Measurements from ENCODE around the gene CPT1B. TPM values are rescaled to one million over a fixed set of nuclear protein-coding genes. Genes with fewer than 3 reads are reported as not detected.
A peak's percentile ranks its signal among the peaks of the same experiment; 100 is the strongest.
"Not testable (repeated sequence)": the region's sequence is repeated elsewhere in the genome, so short reads cannot be mapped to it uniquely, and the experiment has no call there.

Gene CPT1B
- total RNA-seq, 1 donor from 2014 or later, result 62.3 TPM

DNA sequence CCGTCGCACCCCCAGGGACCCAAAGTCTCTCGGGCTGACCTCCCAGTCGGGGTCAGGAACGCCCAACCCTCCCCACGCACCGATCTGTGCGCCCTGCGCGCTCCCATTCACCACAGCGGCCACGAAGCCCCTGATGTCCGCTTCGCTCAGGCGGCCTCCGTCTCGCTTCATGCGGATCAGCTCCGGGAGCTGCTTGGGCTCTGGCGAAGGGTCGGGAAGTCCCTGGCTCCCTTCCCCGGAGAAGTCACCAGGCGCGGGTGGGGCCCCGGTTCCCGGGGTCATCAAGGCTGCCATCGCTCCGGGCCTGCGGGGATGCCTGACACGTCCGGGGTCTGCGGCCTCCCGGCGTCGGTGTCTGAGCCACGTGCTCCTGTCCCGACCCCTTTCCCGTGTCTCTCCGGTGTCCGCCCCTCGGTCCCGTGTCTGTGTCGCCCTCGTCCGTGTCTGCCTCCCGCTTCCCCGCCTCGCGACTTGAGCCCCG lies 48.8 kb downstream of the CPT1B start:
- DNase-seq (ENCODE audit: low spot score), result no peak

DNA sequence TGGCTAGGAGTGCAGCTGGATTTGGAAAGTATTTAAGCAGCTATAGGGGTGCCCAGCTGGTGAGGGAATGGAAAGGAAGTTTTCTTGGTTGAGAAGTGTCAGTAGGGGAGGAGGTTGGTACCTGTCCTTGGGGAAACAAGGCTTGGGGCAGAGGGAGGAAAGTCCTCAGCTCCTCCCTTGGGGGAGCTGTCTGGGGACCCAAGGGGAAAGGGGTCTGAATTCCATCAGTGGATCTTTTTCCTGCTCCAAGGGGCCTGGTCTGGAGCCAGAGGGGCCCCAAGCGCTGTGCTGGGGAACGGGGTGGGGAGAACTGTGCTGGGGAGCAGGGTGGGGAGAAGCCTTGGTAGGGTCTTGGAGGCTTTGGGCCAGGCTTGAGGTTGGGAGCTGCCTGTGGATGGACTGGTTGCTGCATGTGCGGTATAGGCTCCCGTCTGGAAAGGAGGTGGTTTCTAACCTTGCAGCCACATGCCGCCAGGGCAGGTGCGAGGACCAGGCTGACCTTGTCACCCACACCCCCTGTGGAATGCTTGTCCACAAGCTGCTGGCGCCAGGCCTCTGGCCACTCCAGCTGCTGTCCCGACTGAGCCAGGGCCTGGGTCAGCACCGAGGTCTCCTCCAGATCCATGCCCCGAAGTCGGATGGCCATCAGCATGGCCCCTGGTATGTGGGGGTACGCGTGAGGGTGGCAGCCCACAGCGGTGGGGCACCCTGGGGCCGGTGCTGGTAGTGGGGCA lies 49.4 kb downstream of the CPT1B start:
- no peak for DNase-seq (ENCODE audit: low spot score)

GRCh38 chr22:50527921-50528681 lies 50.1 kb downstream of the CPT1B start:
- no peak for DNase-seq (ENCODE audit: low spot score)

- DNase-seq (ENCODE audit: low spot score), result no peak
These were observed 51.1 kb downstream of the CPT1B start for GRCh38 chr22:50526834-50527801.

DNA sequence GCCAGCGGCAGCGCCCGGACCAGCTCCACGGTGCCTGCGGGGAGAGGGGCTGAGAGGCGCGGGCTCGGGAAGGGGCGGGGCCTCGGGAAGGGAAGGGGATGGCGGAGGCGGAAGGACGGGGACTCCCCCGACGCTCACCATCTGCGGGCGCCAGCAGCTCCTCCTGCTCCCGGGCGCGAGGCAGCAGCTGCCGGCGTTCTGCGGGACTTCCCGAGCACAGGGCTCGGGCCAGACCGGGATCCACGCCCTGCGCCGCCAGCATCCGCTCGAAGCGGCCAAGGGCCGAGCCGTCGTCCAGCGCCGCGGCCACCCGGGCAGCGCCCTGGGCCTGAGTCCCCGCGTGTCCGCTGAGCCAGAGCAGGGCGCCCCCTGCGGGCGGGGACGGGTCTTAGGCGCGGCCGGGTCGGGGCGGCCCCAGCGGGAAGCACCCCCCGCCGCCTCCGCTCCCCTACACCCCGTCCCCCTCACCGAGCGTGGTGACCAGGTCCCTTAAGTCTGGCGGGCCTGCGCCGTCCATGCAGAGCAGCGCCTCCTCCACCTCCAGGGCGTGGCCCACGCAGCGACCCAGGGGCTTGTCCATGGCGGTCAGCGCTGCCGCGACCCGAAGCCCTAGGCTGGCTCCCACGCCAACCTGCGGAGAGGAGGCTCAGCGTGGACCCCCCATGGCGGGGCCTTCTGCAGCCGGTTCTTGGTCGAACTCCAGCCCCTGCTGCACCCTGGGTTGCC lies 52.0 kb downstream of the CPT1B start:
- DNase-seq (ENCODE audit: low spot score), result peak; percentile 88

- DNase-seq (ENCODE audit: low spot score), result no peak
These were observed 52.4 kb downstream of the CPT1B start for GRCh38 chr22:50525858-50526107.

- DNase-seq (ENCODE audit: low spot score), result peak; percentile 97
These were observed 52.9 kb downstream of the CPT1B start, which contains the start of gene SCO2 for GRCh38 chr22:50525104-50525857. Gene SCO2 (minus strand): TSS chr22:50525598. CDS start chr22:50524411, 1,187 bp downstream.

- no peak for DNase-seq (ENCODE audit: low spot score)
These were observed 53.5 kb downstream of the CPT1B start for GRCh38 chr22:50524676-50525103.

GRCh38 chr22:50523806-50524675 lies 54.2 kb downstream of the CPT1B start:
- DNase-seq (ENCODE audit: low spot score), result peak; percentile 54

DNA sequence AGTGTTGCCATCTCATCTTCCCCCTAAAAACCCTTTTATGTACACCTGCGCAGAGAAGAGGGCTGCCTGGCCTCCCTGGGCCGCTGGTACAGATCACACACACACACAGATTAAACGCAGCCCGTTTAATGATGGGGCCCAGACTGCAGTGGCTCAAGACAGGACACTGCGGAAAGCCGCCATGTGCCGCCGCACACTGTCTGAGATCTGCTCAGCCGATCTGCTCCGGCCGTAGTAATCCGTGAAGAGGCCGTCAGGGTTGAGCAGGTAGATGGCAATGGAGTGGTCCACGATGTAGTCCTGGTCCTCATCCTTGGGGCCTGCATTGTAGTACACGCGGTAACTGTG lies 54.8 kb downstream of the CPT1B start:
- no peak for DNase-seq (ENCODE audit: low spot score)

DNA sequence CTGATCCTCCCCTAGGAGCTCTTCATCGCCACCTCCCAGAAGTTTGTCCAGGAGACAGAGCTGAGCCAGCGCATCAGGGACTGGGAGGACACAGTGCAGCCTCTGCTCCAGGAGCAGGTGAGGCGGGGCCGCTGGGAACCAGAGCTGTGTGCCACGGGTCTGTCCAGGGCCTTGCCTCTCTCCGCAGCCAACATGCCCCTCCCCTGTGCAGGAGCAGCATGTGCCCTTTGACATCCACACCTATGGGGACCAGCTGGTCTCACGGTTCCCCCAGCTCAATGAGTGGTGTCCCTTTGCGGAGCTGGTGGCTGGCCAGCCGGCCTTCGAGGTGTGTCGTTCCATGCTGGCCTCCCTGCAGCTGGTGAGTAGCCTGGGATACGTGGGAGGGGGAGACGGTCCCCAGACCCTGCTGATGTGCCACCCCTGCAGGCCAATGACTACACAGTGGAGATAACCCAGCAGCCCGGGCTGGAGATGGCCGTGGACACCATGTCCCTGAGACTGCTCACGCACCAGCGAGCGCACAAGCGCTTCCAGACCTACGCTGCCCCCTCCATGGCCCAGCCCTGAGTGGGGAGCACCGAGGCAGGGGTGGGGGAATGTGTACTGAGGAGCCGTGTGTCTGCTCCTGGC lies 55.3 kb downstream of the CPT1B start:
- DNase-seq (ENCODE audit: low spot score), result no peak

DNA sequence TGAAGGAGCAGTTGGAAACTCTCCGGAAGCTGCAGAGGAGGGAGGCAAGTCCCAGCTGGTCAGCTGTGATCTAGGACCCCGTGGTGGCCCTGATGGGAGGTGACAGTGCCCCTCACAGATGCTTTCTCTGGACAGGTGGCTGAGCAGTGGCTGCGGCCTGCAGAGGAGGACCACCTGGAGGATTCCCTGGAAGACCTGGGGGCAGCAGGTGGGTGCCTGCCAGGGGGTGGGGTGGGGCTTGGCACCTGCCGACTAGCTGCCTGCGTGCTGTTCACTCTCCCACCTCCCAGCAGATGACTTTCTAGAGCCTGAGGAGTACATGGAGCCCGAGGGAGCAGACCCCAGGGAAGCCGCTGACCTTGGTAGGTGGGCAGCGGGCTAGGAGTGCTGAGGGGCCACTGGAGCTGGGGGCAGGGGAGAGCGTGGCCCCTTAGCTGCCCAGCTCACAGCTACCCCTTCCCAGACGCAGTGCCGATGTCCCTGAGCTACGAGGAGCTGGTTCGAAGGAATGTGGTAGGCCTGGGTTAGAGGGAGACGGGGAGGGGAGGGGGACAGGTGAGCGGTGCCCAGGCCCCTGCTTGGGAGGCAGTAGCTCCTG lies 55.9 kb downstream of the CPT1B start:
- DNase-seq (ENCODE audit: low spot score), result no peak

DNA sequence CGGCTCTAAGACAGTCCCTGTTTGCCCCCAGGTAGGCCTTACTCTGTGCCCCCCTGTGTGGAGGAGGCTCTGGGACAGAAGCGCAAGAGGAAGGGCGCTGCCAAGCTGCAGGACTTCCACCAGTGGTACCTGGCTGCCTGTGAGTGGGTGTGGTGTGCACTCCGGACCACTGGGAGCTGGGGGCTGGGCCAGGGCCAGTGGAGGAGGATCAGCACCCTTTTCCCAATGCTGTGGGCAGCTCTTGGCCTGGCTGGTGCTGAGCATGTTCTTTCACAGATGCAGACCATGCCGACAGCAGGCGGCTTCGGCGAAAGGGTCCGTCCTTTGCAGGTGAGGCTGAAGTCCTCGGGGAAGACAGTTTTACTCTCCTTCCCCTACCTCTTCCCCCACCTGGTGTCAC lies 56.5 kb downstream of the CPT1B start:
- DNase-seq (ENCODE audit: low spot score), result no peak

DNA sequence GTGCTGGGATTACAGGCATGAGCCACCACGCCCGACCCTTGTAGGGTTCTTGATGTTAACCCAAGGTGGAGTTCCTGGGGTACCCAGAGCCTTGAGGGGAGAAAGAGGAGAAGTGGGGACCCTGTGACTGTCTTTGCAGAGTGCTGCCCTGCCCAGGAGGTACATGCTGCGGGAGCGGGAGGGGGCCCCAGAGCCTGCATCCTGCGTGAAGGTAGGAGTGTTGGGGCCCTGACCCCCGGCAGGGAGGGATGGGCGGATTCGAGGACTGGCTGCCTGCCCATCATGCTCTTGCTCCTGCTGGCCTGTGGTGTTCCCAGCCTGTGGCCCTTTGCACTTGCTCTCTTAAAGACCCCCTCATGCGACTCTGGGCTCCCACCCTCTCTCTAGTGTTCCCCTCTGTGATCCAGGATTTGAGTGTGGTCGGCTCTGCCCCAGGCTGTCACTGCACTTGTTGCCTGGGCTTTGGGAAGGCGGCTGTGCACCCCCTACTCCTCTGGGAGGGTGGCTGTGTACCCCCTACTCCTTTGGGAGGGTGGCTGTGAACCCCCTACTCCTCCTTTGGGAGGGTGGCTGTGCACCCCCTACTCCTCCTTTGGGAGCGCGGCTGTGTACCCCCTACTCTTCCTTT lies 57.3 kb downstream of the CPT1B start:
- no peak for DNase-seq (ENCODE audit: low spot score)

DNA sequence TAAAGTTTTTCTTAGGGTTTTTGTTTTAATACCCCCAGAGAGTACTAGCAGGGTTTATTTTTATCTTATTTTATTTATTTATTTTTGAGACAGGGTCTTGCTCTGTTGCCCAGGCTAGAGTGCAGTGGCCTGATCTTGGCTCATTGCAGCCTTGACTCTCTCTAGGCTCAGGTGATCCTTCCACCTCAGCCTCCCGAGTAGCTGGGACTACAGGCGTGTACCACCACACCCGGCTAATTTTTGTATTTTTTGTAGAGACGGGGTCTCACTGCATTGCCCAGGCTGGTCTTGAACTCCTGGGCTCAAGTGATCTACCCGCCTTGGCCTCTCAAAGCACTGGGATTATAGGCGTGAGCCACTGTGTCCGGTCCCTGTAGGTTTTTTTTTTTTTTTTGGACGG lies 58.0 kb downstream of the CPT1B start:
- not testable (repeated sequence) for DNase-seq (ENCODE audit: low spot score)

DNA sequence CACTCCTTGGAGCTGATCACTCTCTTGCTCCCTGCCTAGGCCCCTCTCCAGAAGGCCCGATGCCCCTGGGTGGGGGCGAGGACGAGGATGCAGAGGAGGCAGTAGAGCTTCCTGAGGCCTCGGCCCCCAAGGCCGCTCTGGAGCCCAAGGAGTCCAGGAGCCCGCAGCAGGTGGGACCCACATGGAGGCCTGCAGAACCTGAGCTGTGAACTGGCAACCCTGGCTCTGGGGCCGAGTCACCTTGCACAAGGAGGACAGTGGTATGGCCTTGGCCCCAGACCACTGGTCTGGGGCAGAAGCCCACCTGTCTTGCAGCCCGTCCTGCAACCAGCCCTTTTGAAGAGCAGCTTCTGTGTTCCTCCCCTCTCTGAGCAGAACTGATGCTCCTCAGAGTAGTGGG lies 59.1 kb downstream of the CPT1B start:
- DNase-seq (ENCODE audit: low spot score), result no peak

All from ureter (tissue), 1 donor.